HG03442 (cell line): ENCODE measurements around the gene ITGA2.

ENCODE experiments used
- ATAC-seq: cut with Tn5 transposase; IDR thresholded peaks from one replicate; pipeline ENCODE4 v1.9.1; 2021; ENCODE audit warnings: mild to moderate bottlenecking, moderate library complexity; ENCODE audit not compliant: unreplicated experiment

Gene ITGA2

DNA sequence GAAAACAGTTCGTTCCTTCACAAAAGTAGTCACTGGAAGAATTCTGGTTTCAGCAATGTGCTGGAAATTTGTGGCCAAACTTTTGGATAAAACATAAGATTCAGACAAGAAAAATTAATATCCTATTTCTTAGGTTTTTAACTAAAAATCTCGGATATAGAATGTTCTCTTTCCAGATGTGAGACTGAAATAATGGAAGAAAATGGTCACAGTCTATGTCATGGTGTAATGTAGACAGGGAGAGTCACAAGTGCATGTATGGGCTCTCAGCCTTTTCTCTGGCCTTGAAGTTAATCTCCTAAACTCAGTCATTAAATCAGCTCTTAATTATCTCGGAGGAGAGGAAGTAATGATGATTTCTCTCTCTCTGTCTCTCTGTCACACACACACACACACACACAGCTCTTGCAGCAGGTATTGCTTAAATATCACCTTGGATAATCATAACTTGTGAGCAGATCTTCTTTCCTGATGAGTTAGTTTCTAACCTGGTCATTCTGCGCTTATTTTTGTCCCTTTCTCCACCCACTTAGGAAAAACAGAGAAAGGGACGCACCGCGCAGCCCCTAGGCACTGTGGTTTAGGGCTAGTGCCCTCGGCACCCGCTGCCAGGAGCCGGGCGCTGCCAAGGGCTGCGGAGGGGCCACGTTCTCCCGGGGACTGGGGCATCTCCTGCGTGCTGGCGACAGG lies 672 bp upstream of the ITGA2 start:
- no peak for ATAC-seq

DNA sequence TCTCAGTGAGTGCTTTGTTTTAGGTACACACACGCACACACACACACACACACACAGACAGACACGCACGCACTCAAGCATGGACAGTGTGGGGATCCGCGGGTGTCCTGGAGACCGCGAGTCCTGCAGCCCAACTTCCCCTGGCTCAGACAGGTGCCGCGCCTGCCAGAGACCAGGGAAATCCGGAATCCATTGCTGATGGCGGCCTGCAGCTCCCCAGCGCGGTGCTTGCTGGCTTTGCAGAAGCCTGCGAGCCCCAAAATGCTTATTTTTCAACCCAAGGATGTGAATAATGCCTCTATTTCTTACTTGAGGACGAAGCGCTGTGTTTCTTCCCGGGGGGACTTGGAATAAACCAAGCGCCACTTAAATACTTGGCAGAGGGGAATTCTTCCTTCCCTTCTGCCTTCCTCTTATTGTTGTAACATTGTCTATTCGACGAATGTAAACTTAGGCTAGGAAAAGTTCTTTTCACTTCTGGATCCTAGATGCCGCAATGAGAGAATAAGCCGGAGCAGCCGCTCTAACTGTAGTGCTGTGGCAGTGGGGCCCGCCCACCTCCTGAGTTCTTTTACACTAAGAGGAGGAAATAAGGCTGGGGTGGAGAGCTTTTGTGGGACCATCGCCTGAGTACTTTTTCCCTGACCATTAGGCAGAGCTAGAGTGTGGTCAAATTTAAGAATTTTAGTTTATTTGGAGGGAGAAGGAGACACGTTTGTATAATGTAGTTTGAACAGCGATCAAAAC lies 802 bp downstream of the ITGA2 start:
- ATAC-seq: no peak

DNA sequence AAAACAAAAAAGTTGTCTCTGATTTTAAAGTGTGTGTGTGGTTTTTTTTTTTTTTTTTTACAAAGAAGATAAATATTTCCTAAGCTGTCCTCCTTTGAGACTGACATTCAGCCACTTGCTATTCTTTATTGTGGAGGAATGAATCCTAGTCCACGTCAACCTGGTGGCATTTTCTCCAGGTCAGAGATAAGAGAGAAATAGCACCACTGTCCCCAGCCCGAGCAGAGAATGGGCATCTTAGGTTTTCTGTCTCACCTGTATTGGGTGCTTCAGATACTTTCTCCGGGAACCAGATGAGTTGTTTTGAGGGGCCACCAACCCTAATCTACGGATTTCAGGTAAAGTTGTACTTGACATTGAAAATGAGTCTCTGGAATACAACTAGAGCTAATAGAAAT lies 1.4 kb downstream of the ITGA2 start:
- no peak for ATAC-seq

DNA sequence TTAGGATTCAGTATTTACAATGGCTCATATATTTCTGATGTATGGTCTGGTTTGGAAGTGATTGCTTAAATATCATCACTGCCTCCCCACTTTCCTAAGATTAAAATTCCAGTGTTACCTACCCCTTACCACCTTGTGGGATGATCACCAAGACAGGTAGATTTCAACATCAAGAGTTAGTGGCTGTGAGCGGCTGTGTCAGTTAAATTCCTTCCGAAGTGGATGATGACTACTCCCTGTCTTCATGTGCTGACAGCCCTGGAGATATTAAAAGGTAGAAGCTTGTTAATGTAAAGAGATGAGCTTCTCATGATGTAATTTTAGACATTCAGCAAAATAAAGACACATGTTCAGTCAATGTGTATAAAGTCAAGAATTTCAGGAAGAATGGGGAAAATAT lies 4.2 kb downstream of the ITGA2 start:
- no peak for ATAC-seq

DNA sequence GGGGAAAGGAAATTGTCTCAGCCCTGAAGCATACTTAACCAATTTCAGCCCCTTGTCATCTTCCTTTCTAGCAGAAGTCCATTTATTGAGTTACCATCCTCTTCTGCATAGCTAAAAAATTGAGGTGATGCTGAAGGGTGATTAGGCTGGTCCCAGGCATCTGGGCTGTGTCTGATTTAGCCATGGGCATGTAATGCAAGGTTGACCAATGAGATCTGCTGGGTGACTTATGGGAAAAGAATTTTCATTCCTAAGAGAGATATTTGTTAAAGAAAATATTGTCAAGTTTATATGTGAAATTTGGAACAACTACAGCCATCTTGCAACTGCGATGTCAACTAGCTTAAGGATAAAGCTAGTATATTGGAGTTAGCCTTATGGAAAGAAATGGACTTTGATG lies 5.1 kb downstream of the ITGA2 start:
- ATAC-seq: no peak

DNA sequence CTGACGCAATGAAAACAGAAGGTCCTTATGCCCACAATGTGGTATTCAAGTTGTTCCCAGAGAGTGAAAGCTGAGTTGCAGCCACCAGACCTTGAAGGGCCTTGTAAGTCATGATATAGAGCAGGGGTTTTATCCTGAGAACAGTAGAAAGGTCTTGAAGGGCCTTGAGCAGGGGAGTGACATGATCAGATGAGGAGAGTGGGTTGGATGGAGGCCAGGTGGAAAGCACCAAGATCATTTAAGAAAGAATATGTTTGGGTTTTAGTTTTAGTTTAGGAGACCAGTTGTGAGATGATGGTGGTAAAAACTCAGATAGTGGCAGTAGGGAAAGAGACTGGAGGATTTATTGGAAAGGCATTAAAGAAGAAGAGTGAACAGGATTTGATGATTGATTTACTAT lies 5.9 kb downstream of the ITGA2 start:
- peak; percentile 50 for ATAC-seq

DNA sequence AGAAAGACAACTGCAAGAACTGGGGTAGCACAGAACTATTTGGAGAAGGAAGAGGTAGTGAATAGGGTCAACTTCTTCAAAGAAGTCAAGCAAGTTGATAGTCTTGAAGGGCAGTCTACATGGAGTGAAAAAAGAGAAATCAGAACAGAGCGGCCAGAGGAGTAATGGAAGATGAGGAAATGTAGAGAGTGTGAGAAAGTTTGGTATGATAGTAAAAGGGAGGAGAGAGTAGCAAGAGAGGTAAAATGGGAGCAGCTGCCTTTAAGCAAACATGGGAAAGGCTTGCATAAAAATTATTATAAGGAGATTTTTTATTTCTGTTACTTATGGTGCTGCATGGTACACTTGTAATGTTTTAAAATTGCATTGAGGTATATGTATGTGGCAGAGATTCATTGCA lies 6.8 kb downstream of the ITGA2 start:
- no peak for ATAC-seq

DNA sequence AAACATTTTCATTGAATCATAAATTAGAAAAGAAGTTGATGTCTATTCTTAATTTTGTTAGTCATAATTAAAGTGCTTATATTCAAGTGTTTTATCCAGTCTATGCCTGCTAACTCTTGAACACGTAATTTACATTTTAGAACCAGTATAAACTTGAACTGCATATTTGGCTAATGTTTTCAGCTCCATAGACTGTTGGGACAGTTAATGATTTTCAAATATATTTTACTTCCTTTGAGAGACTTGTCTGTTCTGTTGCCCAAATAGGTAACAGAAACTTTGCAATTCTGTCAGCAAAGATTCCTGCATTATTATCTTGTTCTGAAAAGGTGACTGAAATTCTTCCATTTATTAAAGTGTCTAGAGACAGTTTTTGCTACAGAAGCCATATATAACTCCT lies 7.8 kb downstream of the ITGA2 start:
- ATAC-seq: no peak

DNA sequence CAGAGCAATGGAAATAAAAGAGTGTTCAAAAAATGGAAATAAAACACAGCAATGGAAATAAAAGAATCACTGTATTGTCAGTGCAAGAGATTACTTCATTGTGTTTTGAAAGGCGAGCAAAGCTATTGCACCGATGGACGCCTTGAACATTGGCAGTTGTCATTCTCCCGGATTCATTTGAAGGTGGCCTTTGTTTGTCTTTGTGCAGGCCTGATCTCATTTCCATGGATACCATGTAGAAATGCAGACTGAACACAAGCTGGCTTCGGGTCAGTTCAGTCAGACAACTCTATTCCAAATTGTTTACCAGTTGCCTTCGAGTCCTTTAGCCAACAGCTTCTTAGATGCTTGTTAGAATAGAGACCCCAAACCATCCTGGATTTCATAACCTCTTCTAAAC lies 8.3 kb downstream of the ITGA2 start:
- ATAC-seq: no peak

DNA sequence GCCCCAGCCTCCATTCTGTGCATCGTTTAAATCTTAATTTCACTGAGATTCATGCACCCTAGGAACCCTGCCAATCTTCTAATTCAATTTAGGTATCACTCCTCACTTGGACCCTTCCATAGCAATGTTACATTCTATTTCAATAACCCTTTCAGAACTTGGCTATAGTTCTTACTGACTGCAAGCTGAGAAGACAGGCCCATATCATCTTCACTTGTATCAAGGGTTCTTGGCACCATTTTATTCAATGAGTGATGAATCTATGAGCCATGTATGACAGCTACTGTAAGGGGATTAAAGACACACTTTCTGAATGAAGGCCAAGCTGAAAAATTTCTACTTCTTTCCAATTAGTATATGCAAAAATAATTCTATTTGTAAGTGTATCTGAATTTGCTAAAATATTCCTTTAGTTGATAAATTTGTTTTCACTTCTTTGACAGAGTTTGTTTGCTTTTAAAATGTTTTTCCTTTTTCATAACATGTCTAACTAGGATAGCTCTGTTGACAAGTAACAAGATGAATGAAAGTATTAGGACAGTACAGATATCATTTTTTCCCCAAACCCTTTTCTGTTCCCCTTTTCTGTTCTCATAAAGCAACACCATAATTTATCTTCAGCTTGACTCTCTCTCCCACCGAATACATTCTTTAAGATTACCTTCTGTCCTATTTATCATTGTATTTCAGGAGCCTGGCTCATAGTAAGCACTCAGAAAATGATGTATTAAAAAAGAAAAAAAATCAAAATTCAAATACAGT lies 9.6 kb downstream of the ITGA2 start:
- ATAC-seq: no peak

DNA sequence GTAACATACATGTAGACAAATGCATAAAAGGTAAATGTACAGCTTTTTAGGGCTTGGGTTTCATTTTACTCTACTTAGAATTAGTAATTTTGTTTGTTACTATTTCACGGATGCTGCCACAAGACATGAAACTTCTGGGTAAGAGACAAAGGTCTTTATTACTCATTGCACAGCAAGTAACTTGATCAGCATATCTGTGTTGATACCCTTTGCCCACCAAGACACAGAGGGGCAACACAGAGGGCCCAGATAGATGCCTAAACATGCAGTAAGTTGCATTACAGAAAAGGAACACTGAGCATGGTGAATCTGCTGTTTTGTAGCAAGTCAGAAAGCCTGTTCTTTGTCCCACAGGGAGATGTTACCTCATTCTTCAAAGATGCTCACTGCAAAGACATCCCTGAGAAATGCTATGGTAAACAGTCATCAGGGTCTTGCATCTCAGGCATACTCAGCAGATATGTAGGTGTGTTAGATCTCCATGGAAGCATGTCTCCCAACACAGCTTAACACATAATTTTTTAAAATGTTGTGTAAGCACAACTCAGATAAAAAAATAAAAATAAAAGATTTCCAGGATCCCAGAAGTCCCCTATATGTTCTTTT lies 10.3 kb downstream of the ITGA2 start:
- no peak for ATAC-seq

DNA sequence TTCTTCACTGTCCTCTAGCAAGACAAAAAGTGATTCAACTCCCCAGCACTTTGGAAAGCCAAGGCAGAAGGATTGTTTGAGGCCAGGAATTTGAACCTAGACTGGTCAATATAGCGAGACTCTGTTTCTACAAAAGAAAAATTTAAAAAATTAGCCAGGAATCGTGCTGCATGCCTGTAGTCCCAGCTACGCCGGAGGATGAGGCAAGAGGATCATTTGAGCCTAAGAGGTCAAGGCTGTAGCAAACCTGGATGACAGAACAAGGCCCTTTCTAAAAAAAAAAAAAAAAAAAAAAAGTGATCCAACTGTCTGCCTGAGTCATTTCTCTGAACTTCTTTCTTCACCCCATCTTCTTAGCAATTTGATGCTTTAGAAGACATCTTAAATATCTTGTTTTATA lies 12.4 kb downstream of the ITGA2 start:
- no peak for ATAC-seq

DNA sequence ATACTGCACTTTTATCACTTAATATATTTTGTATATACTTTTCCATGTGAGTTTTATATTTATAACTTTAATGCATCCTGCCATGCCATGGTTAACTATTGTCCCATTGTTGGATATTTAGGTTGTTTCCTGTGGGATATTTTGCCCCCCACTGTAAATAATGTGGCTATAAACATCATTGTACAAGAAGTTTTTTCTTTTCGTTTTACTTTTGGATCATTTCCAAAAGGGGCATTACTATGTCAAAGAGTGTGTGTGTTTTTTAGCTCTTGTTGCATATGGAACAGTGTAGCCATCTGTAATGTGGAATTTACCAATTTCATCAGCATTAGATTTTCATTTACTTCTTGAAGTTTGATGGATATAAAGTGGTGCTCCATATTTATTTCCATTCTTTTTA lies 13.3 kb downstream of the ITGA2 start:
- ATAC-seq: no peak

DNA sequence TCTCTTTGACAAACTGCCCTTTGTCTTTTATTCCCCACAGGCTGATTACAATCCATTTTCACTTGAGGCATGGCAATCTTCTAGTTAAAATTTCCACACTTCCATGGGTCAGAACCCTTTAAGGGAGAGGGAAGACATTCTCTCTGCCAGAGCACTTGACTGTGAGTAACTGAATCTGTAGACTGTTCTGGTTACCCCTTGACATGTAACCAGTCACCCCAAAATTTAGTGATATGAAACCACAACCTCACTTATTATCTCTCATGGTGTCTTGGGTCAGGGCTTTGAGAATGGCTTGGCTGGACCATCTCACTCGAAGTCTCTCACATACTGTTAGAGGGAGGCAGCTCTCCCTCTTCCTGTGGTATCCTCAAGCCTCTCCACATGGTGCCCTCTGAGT lies 14.0 kb downstream of the ITGA2 start:
- ATAC-seq: no peak

DNA sequence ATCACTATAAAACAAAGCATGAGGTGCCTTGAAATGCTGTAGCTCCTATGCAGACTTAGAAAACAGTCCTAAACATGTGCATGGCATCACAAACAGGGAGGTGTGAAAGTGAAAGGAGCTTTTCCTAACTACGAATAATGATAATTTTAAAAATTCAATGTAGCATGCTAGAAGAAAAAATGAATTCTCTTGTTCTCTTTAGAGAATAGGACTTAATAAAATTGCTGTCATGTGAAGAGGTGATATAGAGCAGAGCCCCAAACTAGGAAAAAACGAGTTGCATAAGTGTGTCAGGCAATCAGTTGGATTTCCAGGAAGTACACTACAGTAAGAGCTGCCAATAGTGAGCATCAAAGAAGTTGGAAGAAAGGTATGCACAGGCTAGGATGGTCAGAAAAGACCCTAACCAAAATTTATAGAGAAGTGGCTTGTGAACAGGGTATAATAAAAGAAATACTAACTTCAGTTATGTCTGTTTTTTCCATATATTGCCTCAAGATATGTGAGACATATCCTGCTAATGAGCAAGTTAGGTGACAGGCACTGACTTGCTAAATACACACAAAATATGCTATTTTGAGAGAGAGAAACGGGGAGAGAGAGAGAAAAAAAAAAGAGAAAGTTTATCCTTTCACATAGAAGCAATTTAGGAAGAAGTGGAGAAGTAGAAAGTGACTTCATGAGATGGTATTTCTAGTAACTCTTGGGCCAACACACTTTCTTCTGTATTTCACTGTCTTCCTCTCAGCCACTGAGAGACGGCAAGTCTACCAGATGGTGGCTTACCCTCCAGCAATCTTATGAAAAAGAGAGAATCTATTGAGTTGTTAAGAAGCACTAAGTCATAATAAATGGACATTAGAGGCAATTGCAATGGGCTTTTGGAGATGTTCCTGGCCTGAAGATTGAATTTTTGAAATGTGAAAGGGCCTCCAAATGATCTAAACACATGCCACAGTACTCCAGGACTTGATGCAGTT lies 18.0 kb downstream of the ITGA2 start:
- ATAC-seq: no peak

DNA sequence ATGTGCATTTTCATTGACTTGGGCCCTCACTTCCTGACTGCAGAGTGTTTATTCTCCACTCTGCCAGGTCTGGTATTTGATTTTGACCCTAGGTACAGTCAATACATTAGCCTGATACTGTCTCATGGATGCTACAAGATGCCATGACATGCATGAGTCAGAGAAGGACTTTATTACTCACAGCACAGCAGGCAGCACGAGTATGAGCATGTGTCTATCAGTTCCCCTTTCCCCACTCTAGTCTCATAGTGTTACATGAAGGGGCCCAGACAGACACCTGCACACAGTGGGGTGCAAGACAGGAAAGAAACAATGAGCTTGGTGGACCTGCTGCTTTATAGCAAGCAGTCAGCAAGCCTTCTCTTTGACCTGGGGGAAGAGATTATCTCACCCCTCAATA lies 19.6 kb downstream of the ITGA2 start:
- ATAC-seq: peak; percentile 97

DNA sequence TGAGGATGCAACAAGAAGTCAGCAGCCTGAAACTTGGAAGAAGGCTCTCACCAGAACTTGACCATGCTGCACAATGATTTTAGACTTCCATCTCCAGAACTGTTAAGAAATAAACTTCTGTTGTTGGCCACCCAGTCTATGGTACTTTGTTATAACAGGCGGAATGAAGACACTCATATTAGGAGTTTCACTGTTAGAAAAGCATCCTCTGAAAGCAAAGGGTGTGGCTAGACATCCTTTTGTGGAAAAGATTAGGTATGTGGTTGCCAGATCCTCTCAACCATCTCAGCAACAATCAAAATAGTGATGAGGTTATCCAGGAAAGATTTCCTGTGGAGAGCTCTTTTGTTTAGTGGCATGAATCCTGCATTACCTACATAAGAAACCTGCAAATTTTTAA lies 20.7 kb downstream of the ITGA2 start:
- no peak for ATAC-seq

DNA sequence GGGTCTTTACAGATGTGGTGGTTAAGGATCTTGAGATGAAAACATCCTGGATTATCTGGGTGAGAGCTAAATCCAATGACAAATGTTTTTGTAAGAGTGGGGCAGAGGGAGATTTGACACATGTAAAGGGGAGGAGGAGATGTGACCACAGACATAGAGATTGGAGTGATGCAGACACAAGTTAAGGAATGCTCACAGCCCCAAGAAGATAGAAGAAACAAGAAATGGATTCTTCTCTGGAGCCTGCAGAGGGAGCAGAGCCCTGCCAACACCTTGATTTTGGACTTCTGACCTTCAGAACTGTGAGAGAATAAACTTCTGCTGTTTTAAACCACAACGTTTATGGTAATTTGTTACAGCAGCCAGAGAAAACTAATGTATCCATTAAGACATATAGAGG lies 21.7 kb downstream of the ITGA2 start:
- no peak for ATAC-seq

DNA sequence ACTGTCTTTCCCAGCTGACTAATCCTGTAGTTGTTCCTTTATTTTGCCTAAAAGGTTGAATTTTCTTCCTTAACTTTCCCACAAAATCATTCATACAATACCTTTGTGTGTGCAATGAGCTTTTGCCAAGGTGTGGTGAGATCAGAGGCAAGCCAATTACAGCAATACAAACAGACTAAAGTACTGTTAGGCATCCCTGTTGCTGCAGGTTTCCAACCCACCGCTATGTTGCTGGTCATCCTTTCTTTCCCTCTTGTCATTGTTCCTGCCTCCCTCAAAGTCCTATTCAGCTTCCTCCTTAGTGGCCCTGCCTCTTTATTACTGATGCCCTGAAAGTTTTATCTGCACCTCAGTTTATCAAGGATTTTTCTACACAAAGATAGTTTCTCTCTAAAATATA lies 22.1 kb downstream of the ITGA2 start:
- ATAC-seq: no peak

DNA sequence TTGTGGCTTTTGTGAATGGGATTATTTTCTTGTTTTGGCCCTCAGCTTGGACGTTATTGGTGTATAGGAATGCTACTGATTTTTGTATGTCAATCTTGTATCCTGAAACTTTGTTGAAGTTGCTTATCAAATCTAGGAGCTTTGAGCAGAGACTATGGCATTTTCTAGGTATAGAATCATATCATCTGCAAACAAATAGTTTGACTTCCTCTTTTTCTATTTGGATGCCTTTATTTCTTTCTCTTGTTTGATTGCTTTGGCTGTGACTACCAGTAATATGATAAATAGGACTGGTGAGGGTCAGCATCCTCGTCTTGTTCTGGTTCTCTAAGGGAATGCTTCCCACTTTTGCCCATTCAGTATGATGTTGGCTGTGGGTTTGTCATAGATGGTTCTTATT lies 24.7 kb downstream of the ITGA2 start:
- ATAC-seq: no peak

DNA sequence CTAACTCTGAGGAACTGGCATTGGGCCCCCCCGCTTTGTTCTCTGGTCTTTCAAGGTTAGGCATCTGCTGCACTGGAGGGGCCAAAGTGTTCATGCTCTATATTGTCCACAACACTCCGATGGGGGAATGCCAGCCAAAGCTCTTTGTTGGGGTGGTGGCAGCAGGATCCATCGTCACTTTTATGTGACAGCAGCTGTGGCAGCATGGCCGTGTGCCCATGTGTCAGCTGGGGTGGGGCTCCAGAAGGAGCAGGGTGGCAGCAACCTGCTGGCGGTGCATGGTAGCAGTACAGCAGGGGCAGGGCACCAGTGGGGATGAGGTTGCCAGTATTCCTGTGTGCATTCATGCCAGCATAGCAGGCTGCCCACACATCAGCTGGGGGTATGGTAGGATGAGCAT lies 28.2 kb downstream of the ITGA2 start:
- no peak for ATAC-seq
